ENCODE data around the gene KRT13. TPM values are rescaled to one million over a fixed set of nuclear protein-coding genes. Genes with fewer than 3 reads are reported as not detected.

The KRT13 gene
- total RNA-seq, 1 experiment from 2014 or later: not detected

GRCh38 chr17:41463746-41464145 is 41.7 kb downstream of the KRT13 start (continued):
- TF ChIP-seq, protein P1, sequence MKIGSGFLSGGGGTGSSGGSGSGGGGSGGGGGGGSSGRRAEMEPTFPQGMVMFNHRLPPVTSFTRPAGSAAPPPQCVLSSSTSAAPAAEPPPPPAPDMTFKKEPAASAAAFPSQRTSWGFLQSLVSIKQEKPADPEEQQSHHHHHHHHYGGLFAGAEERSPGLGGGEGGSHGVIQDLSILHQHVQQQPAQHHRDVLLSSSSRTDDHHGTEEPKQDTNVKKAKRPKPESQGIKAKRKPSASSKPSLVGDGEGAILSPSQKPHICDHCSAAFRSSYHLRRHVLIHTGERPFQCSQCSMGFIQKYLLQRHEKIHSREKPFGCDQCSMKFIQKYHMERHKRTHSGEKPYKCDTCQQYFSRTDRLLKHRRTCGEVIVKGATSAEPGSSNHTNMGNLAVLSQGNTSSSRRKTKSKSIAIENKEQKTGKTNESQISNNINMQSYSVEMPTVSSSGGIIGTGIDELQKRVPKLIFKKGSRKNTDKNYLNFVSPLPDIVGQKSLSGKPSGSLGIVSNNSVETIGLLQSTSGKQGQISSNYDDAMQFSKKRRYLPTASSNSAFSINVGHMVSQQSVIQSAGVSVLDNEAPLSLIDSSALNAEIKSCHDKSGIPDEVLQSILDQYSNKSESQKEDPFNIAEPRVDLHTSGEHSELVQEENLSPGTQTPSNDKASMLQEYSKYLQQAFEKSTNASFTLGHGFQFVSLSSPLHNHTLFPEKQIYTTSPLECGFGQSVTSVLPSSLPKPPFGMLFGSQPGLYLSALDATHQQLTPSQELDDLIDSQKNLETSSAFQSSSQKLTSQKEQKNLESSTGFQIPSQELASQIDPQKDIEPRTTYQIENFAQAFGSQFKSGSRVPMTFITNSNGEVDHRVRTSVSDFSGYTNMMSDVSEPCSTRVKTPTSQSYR (CRISPR knock-in tag; IDR thresholded peaks at IDR 0.05): no peak

- TF ChIP-seq ZNF138 (CRISPR knock-in tag; conservative IDR thresholded peaks at IDR 0.05): no peak
- no peak for TF ChIP-seq ATF3 (CRISPR knock-in tag; conservative IDR thresholded peaks at IDR 0.05)
- TF ChIP-seq, protein P2, sequence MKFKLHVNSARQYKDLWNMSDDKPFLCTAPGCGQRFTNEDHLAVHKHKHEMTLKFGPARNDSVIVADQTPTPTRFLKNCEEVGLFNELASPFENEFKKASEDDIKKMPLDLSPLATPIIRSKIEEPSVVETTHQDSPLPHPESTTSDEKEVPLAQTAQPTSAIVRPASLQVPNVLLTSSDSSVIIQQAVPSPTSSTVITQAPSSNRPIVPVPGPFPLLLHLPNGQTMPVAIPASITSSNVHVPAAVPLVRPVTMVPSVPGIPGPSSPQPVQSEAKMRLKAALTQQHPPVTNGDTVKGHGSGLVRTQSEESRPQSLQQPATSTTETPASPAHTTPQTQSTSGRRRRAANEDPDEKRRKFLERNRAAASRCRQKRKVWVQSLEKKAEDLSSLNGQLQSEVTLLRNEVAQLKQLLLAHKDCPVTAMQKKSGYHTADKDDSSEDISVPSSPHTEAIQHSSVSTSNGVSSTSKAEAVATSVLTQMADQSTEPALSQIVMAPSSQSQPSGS (CRISPR knock-in tag; IDR thresholded peaks at IDR 0.05; ENCODE audit: borderline replicate concordance, low read depth): no peak
- TF ChIP-seq STAT6 (CRISPR knock-in tag; conservative IDR thresholded peaks at IDR 0.05; ENCODE audit: low read depth): no peak
- TF ChIP-seq E2F1 (CRISPR knock-in tag; IDR thresholded peaks at IDR 0.05): no peak
- no peak for TF ChIP-seq CDX4 (CRISPR knock-in tag; IDR thresholded peaks at IDR 0.05; ENCODE audit: borderline replicate concordance)
- no peak for TF ChIP-seq FOXP4 (CRISPR knock-in tag; IDR thresholded peaks at IDR 0.05)
- TF ChIP-seq ZNF671 (CRISPR knock-in tag; IDR thresholded peaks at IDR 0.05): no peak
- TF ChIP-seq, protein P3, sequence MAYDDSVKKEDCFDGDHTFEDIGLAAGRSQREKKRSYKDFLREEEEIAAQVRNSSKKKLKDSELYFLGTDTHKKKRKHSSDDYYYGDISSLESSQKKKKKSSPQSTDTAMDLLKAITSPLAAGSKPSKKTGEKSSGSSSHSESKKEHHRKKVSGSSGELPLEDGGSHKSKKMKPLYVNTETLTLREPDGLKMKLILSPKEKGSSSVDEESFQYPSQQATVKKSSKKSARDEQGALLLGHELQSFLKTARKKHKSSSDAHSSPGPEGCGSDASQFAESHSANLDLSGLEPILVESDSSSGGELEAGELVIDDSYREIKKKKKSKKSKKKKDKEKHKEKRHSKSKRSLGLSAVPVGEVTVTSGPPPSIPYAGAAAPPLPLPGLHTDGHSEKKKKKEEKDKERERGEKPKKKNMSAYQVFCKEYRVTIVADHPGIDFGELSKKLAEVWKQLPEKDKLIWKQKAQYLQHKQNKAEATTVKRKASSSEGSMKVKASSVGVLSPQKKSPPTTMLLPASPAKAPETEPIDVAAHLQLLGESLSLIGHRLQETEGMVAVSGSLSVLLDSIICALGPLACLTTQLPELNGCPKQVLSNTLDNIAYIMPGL (CRISPR knock-in tag; IDR thresholded peaks at IDR 0.05): no peak
- no peak for TF ChIP-seq ZNF423 (CRISPR knock-in tag; IDR thresholded peaks at IDR 0.05)
- no peak for TF ChIP-seq ZNF396 (CRISPR knock-in tag; IDR thresholded peaks at IDR 0.05; ENCODE audit: borderline replicate concordance)
- no peak for TF ChIP-seq FOXP1 (CRISPR knock-in tag; IDR thresholded peaks at IDR 0.05; ENCODE audit: borderline replicate concordance)
- no peak for TF ChIP-seq CBFB (CRISPR knock-in tag; IDR thresholded peaks at IDR 0.05; ENCODE audit: low read depth)
- no peak for TF ChIP-seq RELA (CRISPR knock-in tag; IDR thresholded peaks at IDR 0.05; ENCODE audit: borderline replicate concordance)
- no peak for TF ChIP-seq ZNF232 (CRISPR knock-in tag; IDR thresholded peaks at IDR 0.05)
- TF ChIP-seq PRRX2 (CRISPR knock-in tag; IDR thresholded peaks at IDR 0.05): no peak
- no peak for TF ChIP-seq NR1H2 (CRISPR knock-in tag; IDR thresholded peaks at IDR 0.05)
- CTCF ChIA-PET: interaction anchor here (1.4 to 2.8 kb wide), 4 partner anchors 24 to 200 kb away, joined by 4 to 12 read pairs (median 8); no protein-coding TSS in a partner anchor
- POLR2A ChIA-PET: no interaction called here
- Mint-ChIP-seq H3K4me1 (no peaks in the 10 kb centered on the region), H3K36me3 (no peaks in the 10 kb centered on the region), H3K27me3 (ENCODE audit: low read depth) (peaks cover 5% of the 10 kb centered on the region), H3K27ac (no peak overlapping the region), H3K4me3 (no peak overlapping the region), H3K9me3 (peaks cover 6% of the 10 kb centered on the region; the same call in 1 of the 2 replicates)
- ATAC-seq (no peak), DNase-seq (ENCODE audit: low spot score) (no peak)
Measured at GRCh38 chr17:41462705-41463104, 42.7 kb downstream of the KRT13 start.
